SKM-1 (cell line): Measurements from ENCODE around the gene PDCD6IP.
"Not testable (repeated sequence)": the region's sequence is repeated elsewhere in the genome, so short reads cannot be mapped to it uniquely, and the experiment has no call there.

Source experiments
- DNase-seq: peaks from one replicate; lab custom pipeline; 2025; ENCODE audit not compliant: unreplicated experiment; lab: John Stamatoyannopoulos, UW

Gene PDCD6IP

GRCh38 chr3:33840179-33840578, 41.7 kb downstream of the PDCD6IP start:
- no peak for DNase-seq

- DNase-seq, result no peak
Measured at GRCh38 chr3:33848624-33849347, 50.4 kb downstream of the PDCD6IP start.

- not testable (repeated sequence) for DNase-seq
Measured at GRCh38 chr3:33850599-33850998, 52.2 kb downstream of the PDCD6IP start.

GRCh38 chr3:33855407-33855806, 57.0 kb downstream of the PDCD6IP start:
- DNase-seq, result not testable (repeated sequence)

- no peak for DNase-seq
Measured at GRCh38 chr3:33855884-33856546, 57.6 kb downstream of the PDCD6IP start.

- not testable (repeated sequence) for DNase-seq
Measured at GRCh38 chr3:33857701-33858100, 59.3 kb downstream of the PDCD6IP start.

- DNase-seq, result no peak
Measured at GRCh38 chr3:33858131-33858530, 59.7 kb downstream of the PDCD6IP start.

GRCh38 chr3:33860373-33861050, 62.1 kb downstream of the PDCD6IP start:
- no peak for DNase-seq

- DNase-seq, result no peak
Measured at GRCh38 chr3:33865133-33865532, 66.7 kb downstream of the PDCD6IP start.

- no peak for DNase-seq
Measured at GRCh38 chr3:33868309-33868708, 69.9 kb downstream of the PDCD6IP start.

GRCh38 chr3:33869977-33870376, 71.5 kb downstream of the PDCD6IP start:
- no peak for DNase-seq

GRCh38 chr3:33874815-33875214, 76.4 kb downstream of the PDCD6IP start:
- DNase-seq, result no peak

- no peak for DNase-seq
Measured at GRCh38 chr3:33875680-33876079, 77.2 kb downstream of the PDCD6IP start.

GRCh38 chr3:33877187-33877586, 78.8 kb downstream of the PDCD6IP start:
- DNase-seq, result no peak

GRCh38 chr3:33879540-33879939, 81.1 kb downstream of the PDCD6IP start:
- DNase-seq, result no peak

- DNase-seq, result no peak
Measured at GRCh38 chr3:33881156-33882064, 83.0 kb downstream of the PDCD6IP start.

- DNase-seq, result no peak
Measured at GRCh38 chr3:33882296-33882695, 83.9 kb downstream of the PDCD6IP start.

- peak; percentile 35 for DNase-seq
Measured at GRCh38 chr3:33883538-33883950, 85.1 kb downstream of the PDCD6IP start.

- no peak for DNase-seq
Measured at GRCh38 chr3:33883951-33884561, 85.6 kb downstream of the PDCD6IP start.

GRCh38 chr3:33884701-33885100, 86.3 kb downstream of the PDCD6IP start:
- no peak for DNase-seq

GRCh38 chr3:33885496-33885895, 87.1 kb downstream of the PDCD6IP start:
- DNase-seq, result no peak
